Sigmoid colon (tissue), 7 donors: ENCODE data around the gene PPM1M. TPM values are rescaled to one million over a fixed set of nuclear protein-coding genes. Genes with fewer than 3 reads are reported as not detected.

Experiments used
- polyA plus RNA-seq, 3 donors: library from polyadenylated mRNA; stranded (reverse); fragments of 200-250 nt; gene quantifications; one replicate each; pipeline ENCODE4 v1.2.3, GENCODE V29; 2013
- small RNA-seq, 3 donors: library from RNA; depleted of rRNA; stranded (forward); fragments of <200 nt; gene quantifications; one replicate each; pipeline ENCODE3, GENCODE V24; 2016
- total RNA-seq, 4 donors: library from RNA; depleted of rRNA; stranded (reverse); fragments of >200 nt; gene quantifications; one replicate each; pipeline ENCODE4 v1.1.0, GENCODE V29; 2016
- donor health status: healthy with polysubstance abuse.
- donor health status: Bipolar disorder and iron deficiency.
- donor health status: healthy.

PPM1M gene
- total and polyA plus RNA-seq, 7 donors = 5.8 to 28.2 (median 21.7) TPM

Small RNA genes within 50 kb of the gene (small RNA-seq; reads per million reads assigned to genes)
- gene MIR135A1 (0.11 to 0.42 (median 0.29) reads per million in 3 donors), gene MIRLET7G (476 to 1,017 (median 578) reads per million in 3 donors)

Other genes starting within 250 kb of the PPM1M start
- 1,000 to 10,000 TPM; 1,247 to 2,632 (median 2,024) TPM for gene RPL29, start 249.9 kb upstream of the PPM1M start, total RNA-seq
- 1,000 to 10,000 TPM; 1,880 to 2,993 (median 2,094) TPM for gene RPL29, start 249.9 kb upstream of the PPM1M start, polyA plus RNA-seq
- 1 to 10 TPM; 6.3 to 7.5 (median 7.0) TPM for gene DUSP7, start 189.2 kb upstream of the PPM1M start, total RNA-seq
- 1 to 10 TPM; 3.0 to 7.6 (median 4.2) TPM for gene DUSP7, start 189.2 kb upstream of the PPM1M start, polyA plus RNA-seq
- 1 to 10 TPM in 3 of 4 donors, under 1 TPM in 1; 0.66 to 1.7 (median 1.2) TPM for gene POC1A, start 91.3 kb upstream of the PPM1M start, total RNA-seq
- gene POC1A, start 91.3 kb upstream of the PPM1M start, polyA plus RNA-seq = 10 to 100 TPM in 1 of 3 donors, 1 to 10 TPM in 2; 3.6 to 15.8 (median 7.6) TPM
- gene ALAS1, start 47.6 kb upstream of the PPM1M start, total RNA-seq = 10 to 100 TPM; 23.2 to 27.3 (median 25.8) TPM
- gene ALAS1, start 47.6 kb upstream of the PPM1M start, polyA plus RNA-seq = 100 to 1,000 TPM in 1 of 3 donors, 10 to 100 TPM in 2; 70.7 to 121 (median 81.7) TPM
- gene TLR9, start 20.1 kb upstream of the PPM1M start, total RNA-seq = under 1 TPM in 2 of 4 donors, not detected in 2; 0.54 to 0.55 TPM
- gene TLR9, start 20.1 kb upstream of the PPM1M start, polyA plus RNA-seq = under 1 TPM in 1 of 3 donors, not detected in 2; 0.98 TPM
- gene TWF2, start 6.6 kb upstream of the PPM1M start, total RNA-seq = 10 to 100 TPM; 40.4 to 57.3 (median 50.8) TPM
- gene TWF2, start 6.6 kb upstream of the PPM1M start, polyA plus RNA-seq = 10 to 100 TPM; 62.5 to 79.3 (median 65.3) TPM
- 10 to 100 TPM; 44.4 to 54.9 (median 48.0) TPM for gene WDR82, start 32.9 kb downstream of the PPM1M start, total RNA-seq
- gene WDR82, start 32.9 kb downstream of the PPM1M start, polyA plus RNA-seq = 10 to 100 TPM; 22.2 to 50.2 (median 28.4) TPM
- gene GLYCTK, start 42.1 kb downstream of the PPM1M start, total RNA-seq = 1 to 10 TPM; 1.6 to 4.6 (median 3.8) TPM
- 10 to 100 TPM; 20.4 to 48.2 (median 48.1) TPM for gene GLYCTK, start 42.1 kb downstream of the PPM1M start, polyA plus RNA-seq
- 1 to 10 TPM; 2.3 to 8.6 (median 6.1) TPM for gene DNAH1, start 70.6 kb downstream of the PPM1M start, total RNA-seq
- gene DNAH1, start 70.6 kb downstream of the PPM1M start, polyA plus RNA-seq = 1 to 10 TPM; 1.2 to 7.7 (median 1.4) TPM
- gene BAP1, start 164.2 kb downstream of the PPM1M start, total RNA-seq = 10 to 100 TPM; 46.0 to 59.5 (median 52.0) TPM
- gene BAP1, start 164.2 kb downstream of the PPM1M start, polyA plus RNA-seq = 10 to 100 TPM; 47.2 to 83.0 (median 50.5) TPM
- 10 to 100 TPM in 3 of 4 donors, 1 to 10 TPM in 1; 8.9 to 14.1 (median 11.9) TPM for gene PHF7, start 164.9 kb downstream of the PPM1M start, total RNA-seq
- 10 to 100 TPM in 1 of 3 donors, 1 to 10 TPM in 2; 5.3 to 10.5 (median 9.0) TPM for gene PHF7, start 164.9 kb downstream of the PPM1M start, polyA plus RNA-seq
- gene SEMA3G, start 199.3 kb downstream of the PPM1M start, total RNA-seq = 1 to 10 TPM; 2.6 to 5.4 (median 4.3) TPM
- 1 to 10 TPM in 1 of 3 donors, under 1 TPM in 2; 0.23 to 7.4 (median 0.60) TPM for gene SEMA3G, start 199.3 kb downstream of the PPM1M start, polyA plus RNA-seq
- 1 to 10 TPM in 1 of 4 donors, under 1 TPM in 1, not detected in 2; 0.99 to 2.9 TPM for gene TNNC1, start 208.3 kb downstream of the PPM1M start, total RNA-seq
- 10 to 100 TPM in 2 of 3 donors, 1 to 10 TPM in 1; 2.6 to 34.2 (median 23.6) TPM for gene TNNC1, start 208.3 kb downstream of the PPM1M start, polyA plus RNA-seq
- 100 to 1,000 TPM in 1 of 4 donors, 10 to 100 TPM in 3; 53.5 to 113 (median 68.4) TPM for gene NISCH, start 209.8 kb downstream of the PPM1M start, total RNA-seq
- 10 to 100 TPM; 14.3 to 47.4 (median 18.0) TPM for gene NISCH, start 209.8 kb downstream of the PPM1M start, polyA plus RNA-seq
- 100 to 1,000 TPM in 3 of 4 donors, 10 to 100 TPM in 1; 92.0 to 138 (median 120) TPM for gene STAB1, start 249.6 kb downstream of the PPM1M start, total RNA-seq
- 10 to 100 TPM; 18.0 to 63.0 (median 58.5) TPM for gene STAB1, start 249.6 kb downstream of the PPM1M start, polyA plus RNA-seq